Measurements from ENCODE around the gene GAREM2. TPM values are rescaled to one million over a fixed set of nuclear protein-coding genes. Genes with fewer than 3 reads are reported as not detected.
A peak's percentile ranks its signal among the peaks of the same experiment; 100 is the strongest.

GAREM2 gene
- total and polyA plus RNA-seq, 2 donors (not counting 3 experiments of a cell fraction or from before 2014, with no cell fraction given) = 3.1 to 3.7 TPM

DNA sequence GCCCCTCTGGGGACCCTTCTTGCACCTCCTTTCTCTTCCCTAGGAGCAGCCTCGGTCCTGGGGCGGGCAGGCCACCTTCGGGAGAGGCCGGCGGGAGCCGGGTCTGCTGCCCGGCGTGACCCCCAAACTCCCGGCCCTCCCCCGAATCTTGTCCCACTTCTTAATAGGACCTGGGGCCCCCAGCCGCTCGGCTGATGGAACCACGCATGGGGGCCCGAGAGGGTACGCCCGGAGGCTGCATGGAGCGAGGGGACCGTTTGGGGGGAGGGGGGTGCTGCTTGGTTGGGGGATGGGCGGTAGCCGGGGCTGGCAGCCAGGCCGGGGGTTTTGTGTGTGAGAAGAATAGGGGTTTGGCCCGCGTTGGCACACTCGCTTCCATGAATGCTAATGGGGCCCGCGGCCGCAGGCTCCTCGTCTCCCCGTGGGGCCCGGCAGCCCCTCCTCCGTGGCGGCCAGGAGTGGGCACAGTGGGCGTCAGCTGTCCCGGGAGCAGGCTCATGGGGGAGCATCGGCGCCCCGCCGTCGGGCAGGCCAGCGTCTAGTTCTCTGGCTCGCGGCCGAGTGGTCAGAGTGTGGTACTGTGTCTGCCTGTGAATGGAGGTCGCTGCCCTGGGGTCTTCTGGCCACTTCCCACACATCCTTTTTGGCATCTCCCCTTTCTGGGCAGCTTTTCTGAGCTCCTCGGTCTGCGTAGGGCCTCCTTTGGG, 1.0 kb downstream of the GAREM2 start:
- H3K27me3 ChIP-seq (ENCODE audit: control insufficient read depth in 2 of 2, insufficient read depth in 2 of 2, low read length in 2 of 2) = peaks cover 11 to 17% of the 10 kb centered on the region in 2 experiments
- CTCF ChIA-PET = interaction anchor here (2.9 kb wide), 1 partner anchor 10 kb away, joined by 20 read pairs; no protein-coding TSS in a partner anchor
- no peaks in the 10 kb centered on the region for H3K4me1 ChIP-seq (ENCODE audit: control insufficient read depth, extremely low read depth, insufficient read depth, low read length)
- intact Hi-C loops (cut with micrococcal nuclease) = no loop called here
- H3K9ac ChIP-seq (replicated peaks; ENCODE audit: extremely low read depth, insufficient read depth, low read length) = no peak overlapping the region
- no peak overlapping the region for H2AFZ ChIP-seq (ENCODE audit: low read depth, low read length)
- no TSS peak for BruUV-seq (replicated peaks)
- POLR2A ChIA-PET = no interaction called here
- no peak overlapping the region for H3K4me3 ChIP-seq (replicated peaks in 1 of 3; ENCODE audit: insufficient read depth in 1 of 3, low read depth in 1 of 3, low read length in 3 of 3)
- no peaks in the 10 kb centered on the region for H3K79me2 ChIP-seq (ENCODE audit: control insufficient read depth, insufficient read depth, low read length)
- H3K9me1 ChIP-seq (replicated peaks; ENCODE audit: control insufficient read depth, extremely low read depth, insufficient read depth, low read length) = no peaks in the 10 kb centered on the region
- H3K4me2 ChIP-seq (ENCODE audit: insufficient read depth, low read length) = no peak overlapping the region
- dilution Hi-C loops (cut with MboI; ENCODE audit: extremely low pct_ligation_motif_present, low sequenced_read_pairs) = no loop called here
- no peaks in the 10 kb centered on the region for H4K20me1 ChIP-seq (replicated peaks; ENCODE audit: control insufficient read depth, extremely low read depth, insufficient read depth, low read length)
- DNase-seq (ENCODE audit: low read depth, low spot score) (no peak), FAIRE-seq (no peak)
- no peaks in the 10 kb centered on the region for H3K9me3 ChIP-seq (replicated peaks; ENCODE audit: control insufficient read depth, insufficient read depth, low read length)
- H3K36me3 ChIP-seq (ENCODE audit: control insufficient read depth in 2 of 2, extremely low read depth in 1 of 2, insufficient read depth in 2 of 2, low read length in 2 of 2) = no peaks in the 10 kb centered on the region
- no peak overlapping the region for H3K27ac ChIP-seq (ENCODE audit: insufficient read depth, low read depth, low read length)
- TF ChIP-seq EZH2 (IDR thresholded peaks at IDR 0.05; ENCODE audit: borderline replicate concordance, low read depth, low read length, severe bottlenecking) = peak; percentile 92
- TF ChIP-seq JUN (IDR thresholded peaks at IDR 0.05; ENCODE audit: borderline replicate concordance, insufficient read depth, insufficient read length, low read depth) = no peak

DNA sequence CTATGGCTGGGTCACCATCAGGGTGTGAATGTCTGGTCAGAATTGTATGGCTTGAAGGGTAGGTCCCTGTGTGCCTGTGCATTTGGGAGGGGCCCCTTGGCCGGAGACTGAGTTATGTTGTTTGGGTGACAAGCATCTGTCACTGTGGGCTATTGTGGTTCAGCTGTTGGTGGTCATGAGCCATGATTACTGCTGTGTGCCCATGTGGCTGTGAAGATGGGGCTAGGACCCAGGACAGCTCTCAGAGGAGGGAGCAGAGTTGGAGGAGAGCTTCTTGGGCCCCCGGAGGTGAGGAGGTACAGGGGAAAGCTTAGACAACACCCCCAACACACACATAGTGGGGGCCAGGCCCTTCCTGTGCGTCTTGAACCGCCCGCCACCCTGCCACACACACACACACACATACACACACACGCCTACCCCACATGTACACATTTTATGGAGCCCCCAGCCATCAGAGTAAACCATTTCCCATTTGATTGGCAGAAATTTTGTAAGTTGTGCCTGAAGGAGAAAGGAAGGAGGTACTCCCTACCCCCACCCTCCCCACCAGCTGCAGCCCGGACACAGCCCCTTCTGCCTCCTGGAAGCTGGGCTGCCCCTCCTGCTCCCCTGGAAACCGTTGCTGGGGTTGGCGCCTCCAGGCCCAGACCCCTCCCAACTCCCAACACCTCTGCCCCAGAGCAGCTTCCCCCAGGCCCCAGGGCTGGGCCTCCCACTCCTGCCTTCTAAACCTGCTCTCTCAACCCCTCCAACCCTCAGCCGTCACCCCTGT, 2.0 kb downstream of the GAREM2 start:
- ChIA-PET POLR2A (no interaction called here), CTCF (interaction anchor here (1.2 to 1.7 kb wide), 2 partner anchors 9 to 10 kb away, joined by 3 to 12 read pairs; no protein-coding TSS in a partner anchor)
- Histone ChIP-seq H3K4me2 (ENCODE audit: insufficient read depth, low read length) (no peak overlapping the region), H4K20me1 (replicated peaks; ENCODE audit: control insufficient read depth, extremely low read depth, insufficient read depth, low read length) (no peaks in the 10 kb centered on the region), H3K36me3 (ENCODE audit: control insufficient read depth in 2 of 2, extremely low read depth in 1 of 2, insufficient read depth in 2 of 2, low read length in 2 of 2) (no peaks in the 10 kb centered on the region), H3K27ac (ENCODE audit: insufficient read depth, low read depth, low read length) (no peak overlapping the region), H3K4me1 (ENCODE audit: control insufficient read depth, extremely low read depth, insufficient read depth, low read length) (peaks cover 7% of the 10 kb centered on the region), H3K9me3 (replicated peaks; ENCODE audit: control insufficient read depth, insufficient read depth, low read length) (no peaks in the 10 kb centered on the region), H2AFZ (ENCODE audit: low read depth, low read length) (no peak overlapping the region), H3K9me1 (replicated peaks; ENCODE audit: control insufficient read depth, extremely low read depth, insufficient read depth, low read length) (no peaks in the 10 kb centered on the region), H3K4me3 (replicated peaks in 1 of 3; ENCODE audit: insufficient read depth in 1 of 3, low read depth in 1 of 3, low read length in 3 of 3) (no peak overlapping the region), H3K9ac (replicated peaks; ENCODE audit: extremely low read depth, insufficient read depth, low read length) (no peak overlapping the region), H3K79me2 (ENCODE audit: control insufficient read depth, insufficient read depth, low read length) (no peaks in the 10 kb centered on the region), H3K27me3 (ENCODE audit: control insufficient read depth in 2 of 2, insufficient read depth in 2 of 2, low read length in 2 of 2) (peaks cover 11 to 17% of the 10 kb centered on the region in 2 experiments)
- no TSS peak for BruUV-seq (replicated peaks)
- DNase-seq (ENCODE audit: low read depth, low spot score) (no peak), FAIRE-seq (no peak)
- no peak for TF ChIP-seq EZH2 (IDR thresholded peaks at IDR 0.05; ENCODE audit: borderline replicate concordance, low read depth, low read length, severe bottlenecking)
- TF ChIP-seq, protein P1, sequence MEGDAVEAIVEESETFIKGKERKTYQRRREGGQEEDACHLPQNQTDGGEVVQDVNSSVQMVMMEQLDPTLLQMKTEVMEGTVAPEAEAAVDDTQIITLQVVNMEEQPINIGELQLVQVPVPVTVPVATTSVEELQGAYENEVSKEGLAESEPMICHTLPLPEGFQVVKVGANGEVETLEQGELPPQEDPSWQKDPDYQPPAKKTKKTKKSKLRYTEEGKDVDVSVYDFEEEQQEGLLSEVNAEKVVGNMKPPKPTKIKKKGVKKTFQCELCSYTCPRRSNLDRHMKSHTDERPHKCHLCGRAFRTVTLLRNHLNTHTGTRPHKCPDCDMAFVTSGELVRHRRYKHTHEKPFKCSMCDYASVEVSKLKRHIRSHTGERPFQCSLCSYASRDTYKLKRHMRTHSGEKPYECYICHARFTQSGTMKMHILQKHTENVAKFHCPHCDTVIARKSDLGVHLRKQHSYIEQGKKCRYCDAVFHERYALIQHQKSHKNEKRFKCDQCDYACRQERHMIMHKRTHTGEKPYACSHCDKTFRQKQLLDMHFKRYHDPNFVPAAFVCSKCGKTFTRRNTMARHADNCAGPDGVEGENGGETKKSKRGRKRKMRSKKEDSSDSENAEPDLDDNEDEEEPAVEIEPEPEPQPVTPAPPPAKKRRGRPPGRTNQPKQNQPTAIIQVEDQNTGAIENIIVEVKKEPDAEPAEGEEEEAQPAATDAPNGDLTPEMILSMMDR (IDR thresholded peaks at IDR 0.05; ENCODE audit: extremely low read depth in 1 of 2, insufficient read depth in 1 of 2, low read depth in 1 of 2, low read length in 2 of 2) = no peak
- no peak for TF ChIP-seq MYC (IDR thresholded peaks at IDR 0.05; ENCODE audit: low read depth, low read length)
- no peak for TF ChIP-seq GATA2 (IDR thresholded peaks at IDR 0.05; ENCODE audit: insufficient read depth, insufficient read length, low read depth, low read length)
- no peak for TF ChIP-seq POLR2A (IDR thresholded peaks at IDR 0.05; ENCODE audit: low read depth, low read length)
- no peak for TF ChIP-seq JUN (IDR thresholded peaks at IDR 0.05; ENCODE audit: borderline replicate concordance, insufficient read depth, insufficient read length, low read depth)
- TF ChIP-seq, protein P2, sequence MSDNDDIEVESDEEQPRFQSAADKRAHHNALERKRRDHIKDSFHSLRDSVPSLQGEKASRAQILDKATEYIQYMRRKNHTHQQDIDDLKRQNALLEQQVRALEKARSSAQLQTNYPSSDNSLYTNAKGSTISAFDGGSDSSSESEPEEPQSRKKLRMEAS (IDR thresholded peaks at IDR 0.05; ENCODE audit: insufficient read depth, insufficient read length) = no peak
- TF ChIP-seq POLR2AphosphoS5 (IDR thresholded peaks at IDR 0.05; ENCODE audit: insufficient read depth, low read depth, low read length) = no peak
- TF ChIP-seq FOS (IDR thresholded peaks at IDR 0.05; ENCODE audit: borderline replicate concordance, insufficient read depth, low read length) = no peak
- dilution Hi-C loops (cut with MboI; ENCODE audit: extremely low pct_ligation_motif_present, low sequenced_read_pairs) = no loop called here
- intact Hi-C loops (cut with micrococcal nuclease) = no loop called here

Measured in endothelial cell of umbilical vein (primary cell).